Choroid plexus epithelial cell (primary cell): ENCODE results near the gene TMLHE.
A peak's percentile ranks its signal among the peaks of the same experiment; 100 is the strongest.
"Not testable (repeated sequence)": the region's sequence is repeated elsewhere in the genome, so short reads cannot be mapped to it uniquely, and the experiment has no call there.

Source experiments
- DNase-seq: peaks from one replicate; pipeline ENCODE4 v3.0.0-alpha.2; 2010; ENCODE audit warnings: low read depth
- H3K4me3 ChIP-seq: 2 replicates; pipeline ENCODE4 v1.5.1; 2011; ENCODE audit warnings: low read depth, mild to moderate bottlenecking, control low read depth, low read length, moderate library complexity
- CTCF ChIP-seq: conservative IDR thresholded peaks from 2 replicates; pipeline ENCODE4 v1.5.1; 2011; ENCODE audit warnings: low read depth, mild to moderate bottlenecking, control low read depth, inconsistent platforms, low read length, moderate library complexity

TMLHE gene

GRCh38 chrX:155612312-155613224 lies at the start of gene TMLHE, which contains the start of gene SPRY3:
Gene TMLHE (minus strand): TSS chrX:155612952. CDS start chrX:155545276, 67,676 bp downstream.
Gene SPRY3 (plus strand): TSS chrX:155612586.
- H3K4me3 ChIP-seq = peak within 1 kb of the TSS; percentile 68
- DNase-seq = peak; percentile 50
- no peak for TF ChIP-seq CTCF

- peak; percentile 47 for TF ChIP-seq CTCF
- DNase-seq = peak; percentile 9
- H3K4me3 ChIP-seq = no peak overlapping the region
Observed at GRCh38 chrX:155662282-155662681, 49.5 kb upstream of the TMLHE start.

DNA sequence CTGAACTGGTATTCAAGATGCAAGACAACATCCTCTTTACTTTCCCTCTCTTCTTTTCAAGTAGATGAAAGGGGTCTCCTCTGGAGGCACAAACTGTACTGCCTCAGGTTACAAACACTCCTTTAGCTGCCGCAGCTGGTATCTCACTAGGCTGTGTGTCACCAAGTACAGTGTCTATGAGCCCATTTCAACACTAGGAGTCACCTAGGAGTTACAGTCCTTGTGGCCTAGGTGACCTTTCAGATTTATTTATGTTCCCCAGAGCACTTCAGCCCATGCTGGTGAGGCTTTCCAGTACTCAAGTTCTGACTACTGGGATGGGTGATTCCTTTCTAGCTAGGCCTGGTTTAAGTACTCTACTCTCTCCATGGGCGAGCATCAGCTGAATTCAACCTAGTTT lies 32.4 kb upstream of the TMLHE start:
- TF ChIP-seq CTCF = no peak
- no peak for DNase-seq
- no peak overlapping the region for H3K4me3 ChIP-seq

DNA sequence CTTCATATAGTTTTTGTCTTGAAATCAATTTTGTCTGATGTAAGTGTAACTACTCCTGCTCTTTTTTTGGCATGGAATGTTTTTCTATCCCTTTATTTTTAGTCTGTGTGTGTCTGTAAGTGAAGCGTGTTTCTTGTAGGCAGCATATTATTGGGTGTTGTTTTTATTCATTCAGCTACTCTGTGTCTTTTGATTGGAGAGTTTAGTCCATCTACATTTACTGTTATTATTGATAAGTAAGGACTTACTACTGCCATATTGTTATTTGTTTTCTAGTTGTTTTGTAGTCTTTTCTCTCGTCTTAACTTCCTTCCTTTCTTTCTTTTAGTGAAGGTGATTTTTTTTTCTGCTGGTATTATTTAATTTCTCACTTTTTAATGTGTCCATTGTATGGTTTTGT lies 30.5 kb upstream of the TMLHE start:
- no peak for TF ChIP-seq CTCF
- H3K4me3 ChIP-seq = no peak overlapping the region
- DNase-seq = no peak

GRCh38 chrX:155641371-155641770 lies 28.6 kb upstream of the TMLHE start:
- DNase-seq = not testable (repeated sequence)
- peak overlapping the region; percentile 36 for H3K4me3 ChIP-seq

GRCh38 chrX:155637714-155638113 lies 25.0 kb upstream of the TMLHE start:
- no peak for TF ChIP-seq CTCF
- H3K4me3 ChIP-seq = no peak overlapping the region
- no peak for DNase-seq

DNA sequence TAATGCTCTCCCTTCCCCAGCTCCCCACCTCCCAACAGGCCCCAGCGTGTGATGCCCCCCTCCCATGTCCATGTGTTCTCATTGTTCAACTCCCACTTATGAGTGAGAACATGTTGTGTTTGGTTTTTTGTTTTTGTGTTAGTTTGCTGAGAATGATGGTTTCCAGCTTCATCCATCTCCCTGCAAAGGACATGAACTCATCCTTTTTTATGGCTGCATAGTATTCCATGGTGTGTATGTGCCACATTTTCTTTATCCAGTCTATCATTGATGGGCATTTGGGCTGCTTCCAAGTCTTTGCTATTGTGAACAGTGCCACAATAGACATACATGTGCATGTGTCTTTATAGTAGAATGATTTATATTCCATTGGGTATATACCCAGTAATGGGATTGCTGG lies 22.3 kb upstream of the TMLHE start:
- H3K4me3 ChIP-seq, DNase-seq: not testable (repeated sequence)

DNA sequence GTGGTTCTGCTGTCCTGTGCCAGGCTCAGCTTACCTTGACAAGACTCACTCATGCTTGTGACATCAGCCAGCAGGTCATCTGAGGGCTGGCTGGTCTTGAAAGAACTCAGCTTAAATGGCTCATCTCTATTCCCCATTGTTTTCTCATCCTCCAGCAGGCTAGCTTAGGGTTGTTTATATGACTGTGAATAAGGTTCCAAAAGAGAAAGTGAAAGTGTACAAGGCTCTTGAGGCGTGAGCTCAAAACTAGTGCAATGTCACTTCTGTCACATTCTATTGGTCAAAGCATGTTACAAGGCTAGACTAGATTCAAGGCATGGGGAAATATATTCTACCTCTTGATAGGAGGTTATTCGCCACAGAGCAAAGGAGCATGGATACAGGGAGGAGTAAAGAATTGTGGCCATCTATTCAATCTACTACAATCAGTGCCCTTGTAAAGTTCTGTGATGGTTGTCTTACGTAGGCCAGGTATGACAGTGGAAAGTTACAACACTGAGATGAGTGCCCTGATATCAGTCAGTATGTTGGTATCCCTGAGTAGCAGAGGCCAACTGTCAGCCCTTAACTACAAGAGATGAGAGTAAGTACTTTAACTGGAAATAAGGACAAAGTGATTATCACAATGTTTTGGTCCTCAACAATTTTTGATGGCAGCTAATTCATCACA lies 19.8 kb upstream of the TMLHE start:
- TF ChIP-seq CTCF = no peak
- DNase-seq = peak; percentile 18
- H3K4me3 ChIP-seq = no peak overlapping the region

- H3K4me3 ChIP-seq, DNase-seq: not testable (repeated sequence)
Observed at GRCh38 chrX:155620110-155620509, 7.4 kb upstream of the TMLHE start.
